Measurements from ENCODE around the gene NHSL2.
"Not testable (repeated sequence)": the region's sequence is repeated elsewhere in the genome, so short reads cannot be mapped to it uniquely, and the experiment has no call there.

Gene NHSL2

DNA sequence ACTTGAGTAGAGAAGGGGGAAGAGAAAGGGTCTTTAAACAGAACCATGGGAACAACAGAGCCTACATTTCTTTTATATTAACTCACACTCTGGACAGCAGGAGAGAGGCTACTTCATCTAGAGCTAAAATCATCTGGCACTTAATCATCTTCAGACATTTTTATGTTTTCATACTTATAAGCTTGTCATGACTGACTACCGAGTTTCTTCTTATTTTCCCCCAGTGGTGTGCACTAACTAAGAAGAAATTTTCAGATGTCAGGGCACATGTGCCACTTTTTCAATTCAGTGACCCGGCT, 232.9 kb downstream of the NHSL2 start:
- in situ Hi-C loops (cut with MboI; ENCODE audit: low sequenced_read_pairs): no loop called here

DNA sequence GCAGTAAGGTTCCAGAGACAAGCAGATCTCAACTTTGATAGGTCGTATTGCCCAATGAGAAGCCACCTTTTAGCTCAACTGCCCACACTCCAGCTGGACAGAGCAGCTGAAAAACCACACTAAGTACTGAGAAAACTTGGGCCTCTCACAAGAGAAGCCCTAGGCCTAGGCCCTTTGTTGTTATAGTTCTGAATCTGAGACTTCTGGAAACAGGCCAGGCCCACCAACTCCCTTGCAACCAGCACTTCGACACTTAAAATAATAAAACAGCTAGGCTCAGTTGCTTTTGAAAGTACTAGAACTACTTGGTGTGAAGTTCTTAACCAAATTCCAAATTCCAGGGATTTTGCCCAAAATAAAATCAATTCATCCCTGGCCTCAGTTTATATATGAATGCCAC, 234.5 kb downstream of the NHSL2 start:
- in situ Hi-C loops (cut with MboI; ENCODE audit: low sequenced_read_pairs): no loop called here

DNA sequence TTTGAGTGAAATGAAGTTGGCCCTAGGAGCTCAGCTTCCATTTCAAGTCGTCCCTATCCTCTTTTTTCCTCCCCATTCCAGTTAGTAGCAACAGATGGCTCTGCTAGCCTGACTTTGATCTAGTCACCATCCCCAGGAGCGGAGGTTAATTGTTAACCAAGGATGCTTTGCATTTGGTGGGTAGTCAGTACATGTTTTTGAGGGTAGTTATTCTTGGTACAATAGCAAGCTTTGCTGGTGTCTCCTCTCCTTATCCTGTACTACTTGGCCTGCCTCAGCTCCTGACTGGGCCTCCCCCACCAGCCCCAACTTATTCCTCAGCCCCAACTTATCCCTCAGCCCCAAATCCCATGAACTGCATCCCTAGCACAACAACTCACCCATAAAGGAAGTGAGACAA, 235.9 kb downstream of the NHSL2 start:
- in situ Hi-C loops (cut with MboI; ENCODE audit: low sequenced_read_pairs): no loop called here

DNA sequence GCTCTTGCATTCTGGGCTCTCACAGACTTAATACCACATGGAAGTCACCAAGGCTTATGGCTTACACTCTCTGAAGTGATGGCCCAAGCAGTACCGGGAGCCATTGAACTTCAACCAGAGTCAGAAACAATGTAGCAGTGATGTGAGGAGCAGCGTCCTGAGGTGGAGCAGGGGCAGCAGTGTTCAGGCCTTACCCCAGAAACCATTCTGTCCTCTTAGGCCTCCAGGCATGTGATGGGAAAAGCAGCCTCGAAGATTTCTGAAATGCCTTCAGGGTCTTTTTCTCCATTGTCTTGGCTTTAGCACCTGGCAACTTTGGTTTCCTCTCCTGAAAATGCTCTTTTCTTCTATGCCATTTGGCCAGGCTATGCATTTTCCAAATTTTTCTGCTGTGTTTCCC, 248.1 kb downstream of the NHSL2 start:
- in situ Hi-C loops (cut with MboI; ENCODE audit: low sequenced_read_pairs): no loop called here

DNA sequence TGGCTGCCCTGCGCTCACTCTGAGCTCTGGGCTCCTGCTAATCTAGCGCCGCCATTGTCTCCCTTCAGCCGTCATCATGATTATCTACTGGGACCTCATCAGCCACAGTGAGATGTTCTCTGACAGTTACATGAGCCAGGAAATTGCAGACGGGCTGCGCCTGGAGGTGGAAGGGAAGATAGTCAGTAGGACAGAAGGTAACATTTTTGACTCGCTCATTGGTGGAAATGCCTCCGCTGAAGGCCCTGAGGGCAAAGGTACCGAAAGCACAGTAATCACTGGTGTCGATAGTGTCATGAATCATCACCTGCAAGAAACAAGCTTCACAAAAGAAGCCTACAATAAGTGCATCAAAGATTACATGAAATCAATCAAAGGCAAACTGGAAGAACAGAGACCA, 249.1 kb downstream of the NHSL2 start:
- in situ Hi-C loops (cut with MboI; ENCODE audit: low sequenced_read_pairs): no loop called here

DNA sequence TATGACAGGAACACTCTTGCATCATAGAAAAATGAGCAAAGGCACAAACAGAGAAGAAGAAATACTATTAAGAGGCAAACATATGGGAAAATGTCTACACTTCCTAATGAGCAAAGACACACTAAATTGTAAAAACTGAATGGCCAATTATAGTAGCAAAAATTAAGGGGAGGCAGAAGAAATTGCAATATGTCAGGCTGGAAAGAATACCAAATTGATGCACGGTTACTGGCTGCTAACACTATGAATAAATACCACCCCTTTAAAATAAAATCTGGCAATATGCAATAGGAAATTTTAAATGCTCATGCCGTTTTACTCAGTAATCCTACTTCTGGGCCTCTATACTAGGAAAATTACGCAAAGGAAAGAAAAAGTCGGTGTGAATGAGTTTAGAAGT, 254.9 kb downstream of the NHSL2 start:
- in situ Hi-C loops (cut with MboI; ENCODE audit: low sequenced_read_pairs): no loop called here

DNA sequence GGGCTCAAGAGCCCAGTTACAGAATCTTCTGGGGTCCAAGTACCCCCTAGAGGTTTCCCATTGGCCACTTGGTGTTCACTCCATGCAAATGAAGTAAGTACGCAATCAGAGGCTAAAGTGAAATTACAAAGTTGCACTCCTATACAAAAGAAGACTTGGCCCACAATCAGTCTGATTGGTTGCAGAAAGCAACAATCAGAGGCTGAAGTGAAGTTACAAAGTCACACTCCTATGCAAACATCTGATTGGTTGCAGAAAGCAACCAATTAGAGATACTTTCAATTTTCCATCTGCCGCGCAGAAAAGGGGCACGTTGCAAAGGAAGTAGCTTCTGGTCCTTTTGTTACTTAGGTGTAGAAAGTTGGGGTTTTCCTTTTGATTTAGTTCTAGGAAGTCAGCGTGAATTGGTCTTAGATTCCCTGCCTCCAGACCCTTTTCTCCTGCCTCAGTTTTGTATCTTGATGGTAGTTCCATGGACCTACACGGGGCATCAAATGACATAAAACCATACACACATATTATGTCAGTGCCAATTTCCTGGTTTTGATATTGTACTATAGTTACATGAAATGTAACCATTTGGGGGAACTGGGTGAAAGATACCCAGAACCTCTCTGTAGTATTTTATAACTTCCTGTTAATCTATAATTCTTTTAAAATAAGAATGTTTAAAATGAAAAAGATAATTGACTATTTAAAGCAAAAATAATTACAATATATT, 258.5 kb downstream of the NHSL2 start:
- in situ Hi-C loops (cut with MboI; ENCODE audit: low sequenced_read_pairs): no loop called here

DNA sequence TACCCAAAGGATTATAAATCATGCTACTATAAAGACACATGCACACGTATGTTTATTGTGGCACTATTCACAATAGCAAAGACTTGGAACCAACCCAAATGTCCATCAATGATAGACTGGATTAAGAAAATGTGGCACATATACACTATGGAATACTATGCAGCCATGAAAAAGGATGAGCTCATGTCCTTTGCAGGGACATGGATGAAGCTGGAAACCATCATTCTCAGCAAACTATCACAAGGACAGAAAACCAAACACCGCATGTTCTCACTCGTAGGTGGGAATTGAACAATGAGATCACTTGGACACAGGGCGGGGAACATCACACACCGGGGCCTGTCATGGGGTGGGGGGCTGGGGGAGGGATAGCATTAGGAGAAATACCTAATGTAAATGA, 265.6 kb downstream of the NHSL2 start:
- in situ Hi-C loops (cut with MboI; ENCODE audit: low sequenced_read_pairs): not testable (repeated sequence)

DNA sequence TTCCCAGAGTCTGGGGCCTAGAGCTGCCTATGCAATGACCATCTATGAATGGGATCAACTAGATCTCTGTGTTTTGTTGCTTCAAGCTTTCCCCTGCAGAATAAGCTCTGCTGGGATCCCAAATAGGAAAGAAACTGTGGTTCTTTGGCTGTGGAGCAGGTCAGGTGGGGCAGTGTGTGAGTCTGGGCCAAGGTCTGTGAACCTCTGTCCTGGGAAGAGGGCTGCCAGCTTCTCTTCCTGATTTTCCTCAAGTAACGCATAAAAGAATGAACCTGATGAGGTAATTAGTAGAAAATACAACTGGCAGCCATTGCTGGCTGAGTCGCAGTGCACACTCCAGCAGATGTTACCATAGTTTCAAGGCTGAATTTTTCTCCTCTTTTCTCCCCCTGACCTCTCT, 266.3 kb downstream of the NHSL2 start:
- in situ Hi-C loops (cut with MboI; ENCODE audit: low sequenced_read_pairs): no loop called here

DNA sequence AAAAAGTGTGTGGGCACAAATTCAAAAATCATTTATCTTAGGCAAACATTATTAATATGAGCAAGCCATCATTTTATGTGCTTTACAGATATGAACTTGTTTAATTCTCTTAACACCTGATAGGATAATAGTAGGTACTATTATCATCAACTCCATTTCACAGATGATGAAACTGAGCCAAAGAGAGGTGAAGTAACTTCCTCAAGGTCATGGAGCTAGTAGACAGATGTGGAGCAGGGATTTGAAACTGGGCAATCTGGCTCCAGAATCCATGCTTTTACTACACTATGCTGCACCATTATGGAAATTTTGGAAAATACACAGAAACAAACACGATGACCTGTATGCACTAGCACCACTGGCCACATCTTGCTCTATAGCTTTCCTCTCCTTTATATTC, 269.9 kb downstream of the NHSL2 start:
- in situ Hi-C loops (cut with MboI; ENCODE audit: low sequenced_read_pairs): no loop called here

DNA sequence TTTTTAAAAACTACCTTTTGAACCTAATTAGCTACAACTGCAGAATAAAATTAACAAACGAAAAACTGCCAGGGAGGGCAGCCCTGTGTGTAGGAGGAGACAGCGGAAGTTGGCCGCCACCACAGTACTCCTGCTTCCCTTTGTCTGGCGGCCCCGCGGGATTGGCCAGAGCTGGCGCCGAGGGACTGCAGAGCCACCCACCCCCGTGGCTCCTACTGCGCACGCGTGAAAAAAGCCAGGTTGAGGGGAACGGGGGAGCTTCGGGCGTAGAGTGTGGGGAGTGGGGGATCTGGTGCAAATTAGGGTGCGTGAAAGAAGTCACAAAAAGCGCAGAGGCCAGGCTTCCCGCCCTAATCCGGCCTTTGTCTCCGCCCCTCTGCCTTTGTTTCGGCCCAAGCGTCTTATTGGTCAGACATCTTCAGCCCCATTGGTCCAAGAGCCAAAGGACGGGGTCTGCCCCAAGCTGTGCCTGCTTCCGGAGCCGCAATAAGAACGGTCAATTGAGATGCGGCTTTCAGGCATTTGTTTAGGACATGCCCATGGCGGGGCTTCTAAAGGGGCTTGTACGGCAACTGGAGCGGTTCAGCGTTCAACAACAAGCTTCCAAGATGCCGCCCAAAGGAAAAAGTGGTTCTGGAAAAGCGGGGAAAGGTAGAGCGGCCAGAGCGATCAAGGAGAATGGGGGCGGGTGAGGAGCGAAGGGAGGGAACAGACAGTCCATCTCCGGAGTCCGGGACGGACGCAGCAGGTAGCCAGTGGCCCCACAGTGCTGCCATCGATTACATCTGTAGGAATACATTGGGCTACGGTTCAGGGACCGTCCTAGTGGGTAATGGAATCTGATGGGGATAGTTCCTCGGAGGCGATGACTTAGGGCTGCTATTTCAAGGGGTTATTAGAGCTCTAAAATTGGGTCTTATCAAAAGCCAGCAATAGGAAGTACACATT, 270.8 kb downstream of the NHSL2 start, which contains the start of gene PIN4:
Gene PIN4, plus strand, starts transcription at position 580 of the 948 bp plus-strand sequence. Its CDS starts 29 bp downstream, at position 609.
- in situ Hi-C loops (cut with MboI; ENCODE audit: low sequenced_read_pairs): no loop called here

DNA sequence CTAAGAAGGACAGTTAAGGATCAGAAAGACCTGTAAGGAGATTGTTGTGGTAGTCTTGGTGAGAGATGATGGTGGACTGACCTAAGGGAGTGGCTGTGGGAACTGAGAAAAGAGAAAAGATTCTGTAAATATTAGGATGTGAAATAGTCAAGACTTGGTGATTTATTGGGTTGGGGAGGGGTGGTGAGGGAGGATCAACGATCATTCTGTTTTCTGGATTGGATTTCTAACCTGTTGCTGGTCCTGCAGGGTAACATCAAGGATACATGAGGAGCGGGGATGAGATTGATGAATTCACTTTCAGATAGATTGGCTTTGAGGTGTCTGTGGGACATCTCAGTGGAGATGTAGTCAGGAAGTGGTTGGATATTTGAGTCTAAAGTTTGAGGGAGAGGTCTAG, 272.3 kb downstream of the NHSL2 start:
- in situ Hi-C loops (cut with MboI; ENCODE audit: low sequenced_read_pairs): no loop called here

DNA sequence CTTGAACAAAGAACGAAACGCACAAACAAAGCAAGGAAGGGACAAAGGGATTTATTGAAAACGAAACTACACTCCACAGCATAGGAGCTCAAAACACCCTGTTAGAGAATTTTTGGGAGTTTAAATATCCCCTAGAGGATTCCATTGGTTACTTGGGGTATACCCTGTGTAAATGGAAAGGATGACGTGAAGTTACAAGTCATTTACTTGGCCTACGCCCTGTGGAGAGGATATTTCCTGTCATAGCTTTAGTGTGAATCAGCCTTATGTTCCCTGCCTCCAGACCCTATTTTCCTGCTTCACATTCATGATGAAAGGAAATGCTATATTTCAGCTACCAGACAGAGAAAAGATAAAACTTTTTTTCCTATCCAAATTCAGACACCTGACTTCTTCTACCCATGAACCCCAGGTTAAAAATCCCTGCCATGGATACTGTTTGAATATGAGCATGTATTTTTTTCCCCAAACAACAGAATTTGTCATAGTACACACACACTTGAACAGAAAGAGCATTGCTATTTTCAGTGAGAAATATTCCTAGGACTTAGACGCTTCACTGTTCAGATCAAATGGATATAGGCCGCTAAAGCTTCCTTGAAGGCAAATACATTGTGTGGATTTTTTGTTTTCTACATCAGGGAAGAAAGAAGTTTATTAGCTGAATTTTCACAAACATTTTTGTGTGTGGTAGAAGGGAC, 291.3 kb downstream of the NHSL2 start:
- in situ Hi-C loops (cut with MboI; ENCODE audit: low sequenced_read_pairs): no loop called here
